Measurements from ENCODE around the gene MGMT. TPM values are rescaled to one million over a fixed set of nuclear protein-coding genes. Genes with fewer than 3 reads are reported as not detected.

MGMT gene
- total and polyA plus RNA-seq, 9 of the 15 experiments (the other 6 are each of a cell fraction or from before 2014, with no cell fraction given), result 0.03 to 0.29 (median 0.11) TPM; not detected in 4

DNA sequence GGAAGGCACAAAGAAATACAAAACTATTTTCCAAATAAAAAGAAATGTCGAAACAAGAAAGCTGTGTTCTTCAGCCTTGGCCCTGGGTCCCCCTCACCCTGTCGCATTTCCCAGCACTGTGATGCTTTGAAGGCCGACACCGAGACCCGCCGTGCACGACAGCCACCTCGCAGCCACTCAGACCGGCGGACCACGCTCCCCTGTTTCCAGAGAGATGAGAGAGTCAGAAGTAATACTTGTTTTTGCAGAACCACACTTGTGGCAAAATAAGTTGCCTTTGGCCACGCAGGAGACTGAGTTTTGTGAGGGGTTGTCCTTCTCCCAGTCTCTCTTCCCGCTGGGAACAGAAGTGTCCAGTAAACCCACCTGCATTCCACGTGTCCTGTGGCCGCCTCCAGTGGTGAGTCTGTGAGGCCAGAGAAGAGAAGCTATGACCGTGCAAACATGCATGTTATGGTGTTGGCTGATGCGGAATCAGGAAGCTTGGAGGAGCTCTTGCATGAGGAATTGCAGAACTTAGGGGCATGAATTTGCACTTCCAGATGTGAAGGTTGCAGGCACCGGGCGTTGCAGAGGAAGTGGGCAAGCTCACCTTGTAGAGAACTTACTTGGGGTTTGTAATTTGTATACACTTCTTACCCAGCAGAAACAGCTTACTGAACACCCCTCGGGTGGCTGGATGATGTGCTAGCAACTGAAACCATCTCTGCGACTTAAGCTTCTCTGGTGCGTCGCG is 302.5 kb downstream of the MGMT start:
- H3K9me3 ChIP-seq (replicated peaks; ENCODE audit: control insufficient read depth, insufficient read depth, low read depth, low read length), result no peaks in the 10 kb centered on the region
- FAIRE-seq (no peak), DNase-seq (ENCODE audit: extremely low read depth in 1 of 4, low spot score in 3 of 4) (no peak), ATAC-seq (no peak)
- in situ Hi-C loops (cut with MboI) (no loop called here), intact Hi-C loops (cut with micrococcal nuclease) (no loop called here)
- H3K27ac ChIP-seq (ENCODE audit: extremely low read depth, low read depth, low read length), result no peak overlapping the region
- ChIA-PET CTCF (ENCODE audit: low intra/inter-chr PET ratio) (no interaction called here), POLR2A (no interaction called here)
- no peaks in the 10 kb centered on the region; a peak in 1 of 5 replicates for H3K4me1 ChIP-seq (replicated peaks in 1 of 2; ENCODE audit: control insufficient read depth in 2 of 2, insufficient read depth in 2 of 2, low read length in 2 of 2)
- H2AFZ ChIP-seq (ENCODE audit: low read depth, low read length), result no peak overlapping the region
- WGBS (ENCODE audit: insufficient coverage, low coverage, missing lambda C conversion rate), result 4% methylated on average over 19 of the region's 24 CpGs
- H3K36me3 ChIP-seq (ENCODE audit: control insufficient read depth, insufficient read depth, low read length), result no peaks in the 10 kb centered on the region
- BruUV-seq (replicated peaks), result no TSS peak
- H3K79me2 ChIP-seq (ENCODE audit: control insufficient read depth, insufficient read depth, low read length), result no peaks in the 10 kb centered on the region
- no peak overlapping the region for H3K4me2 ChIP-seq (ENCODE audit: insufficient read depth, low read length)
- no peak overlapping the region for H3K9ac ChIP-seq (ENCODE audit: insufficient read depth in 1 of 2, low read depth in 2 of 2, low read length in 2 of 2)
- H3K27me3 ChIP-seq (ENCODE audit: control insufficient read depth in 2 of 2, insufficient read depth in 2 of 2, low read length in 2 of 2), result peaks cover 0 to 35% of the 10 kb centered on the region in 2 experiments; a peak in 3 of 5 replicates
- no peaks in the 10 kb centered on the region for H4K20me1 ChIP-seq (replicated peaks; ENCODE audit: control insufficient read depth, insufficient read depth, low read length)
- H3K4me3 ChIP-seq, result no peak overlapping the region
- no peaks in the 10 kb centered on the region for H3K9me1 ChIP-seq (ENCODE audit: control insufficient read depth, insufficient read depth, low read length)
- TF ChIP-seq SMARCE1 (IDR thresholded peaks at IDR 0.05), result no peak
- TF ChIP-seq PCBP1 (IDR thresholded peaks at IDR 0.05; ENCODE audit: low read depth, low read length, poor library complexity, severe bottlenecking), result no peak
- no peak for TF ChIP-seq ZNF217 (CRISPR knock-in tag; IDR thresholded peaks at IDR 0.05)
- TF ChIP-seq MAFF (IDR thresholded peaks at IDR 0.05; ENCODE audit: low read length), result no peak
- no peak for TF ChIP-seq RCOR1 (IDR thresholded peaks at IDR 0.05; ENCODE audit: borderline replicate concordance in 1 of 2, low read depth in 2 of 2, low read length in 2 of 2)
- no peak for TF ChIP-seq NFRKB (IDR thresholded peaks at IDR 0.05; ENCODE audit: low read depth)
- TF ChIP-seq ZFPM2 (CRISPR knock-in tag; IDR thresholded peaks at IDR 0.05), result no peak
- TF ChIP-seq ZNF609 (CRISPR knock-in tag; IDR thresholded peaks at IDR 0.05; ENCODE audit: borderline replicate concordance), result no peak
- no peak for TF ChIP-seq ATF7 (IDR thresholded peaks at IDR 0.05)
- no peak for TF ChIP-seq POLR3G (IDR thresholded peaks at IDR 0.05; ENCODE audit: extremely low read depth, insufficient read length, insufficient replicate concordance)
- TF ChIP-seq ELF1 (tag; IDR thresholded peaks at IDR 0.05), result no peak
- TF ChIP-seq ETV5 (CRISPR knock-in tag; IDR thresholded peaks at IDR 0.05; ENCODE audit: low read depth), result no peak
- no peak for TF ChIP-seq MYC (IDR thresholded peaks at IDR 0.05; ENCODE audit: low read depth, low read length)
- no peak for TF ChIP-seq MYC (CRISPR knock-in tag; IDR thresholded peaks at IDR 0.05; ENCODE audit: borderline replicate concordance, low read depth)
- TF ChIP-seq, protein P1, sequence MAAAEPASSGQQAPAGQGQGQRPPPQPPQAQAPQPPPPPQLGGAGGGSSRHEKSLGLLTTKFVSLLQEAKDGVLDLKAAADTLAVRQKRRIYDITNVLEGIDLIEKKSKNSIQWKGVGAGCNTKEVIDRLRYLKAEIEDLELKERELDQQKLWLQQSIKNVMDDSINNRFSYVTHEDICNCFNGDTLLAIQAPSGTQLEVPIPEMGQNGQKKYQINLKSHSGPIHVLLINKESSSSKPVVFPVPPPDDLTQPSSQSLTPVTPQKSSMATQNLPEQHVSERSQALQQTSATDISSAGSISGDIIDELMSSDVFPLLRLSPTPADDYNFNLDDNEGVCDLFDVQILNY (CRISPR knock-in tag; IDR thresholded peaks at IDR 0.05), result no peak
- no peak for TF ChIP-seq NUFIP1 (IDR thresholded peaks at IDR 0.05; ENCODE audit: partially characterized antibody)
- TF ChIP-seq XRCC3 (IDR thresholded peaks at IDR 0.05), result no peak
- no peak for TF ChIP-seq ZNF785 (CRISPR knock-in tag; IDR thresholded peaks at IDR 0.05)

Measured in K562 (cell line).